H1 (cell line): ENCODE measurements around the gene MIP. TPM values are rescaled to one million over a fixed set of nuclear protein-coding genes. Genes with fewer than 3 reads are reported as not detected.
A peak's percentile ranks its signal among the peaks of the same experiment; 100 is the strongest.

Experiments
- SP1 ChIP-seq: IDR thresholded peaks from 2 replicates; pipeline ENCODE4 v1.6.1; 2011; ENCODE audit warnings: low read depth, low read length
- polyA plus RNA-seq, 7 experiments: library from polyadenylated mRNA; depleted of rRNA in 3 of 7; stranded (reverse) in 5 of 7; unstranded in 2 of 7; fragments of >200 nt in 5 of 7; fragments of 200-250 nt in 2 of 7; gene quantifications; 1 replicate in 5 of 7; 2 replicates in 1 of 7; 4 replicates in 1 of 7; pipeline versions ENCODE4 v1.2.1 to v1.2.3, GENCODE V29; 2011 to 2013; ENCODE audit warnings: missing spikeins in 2 of 7, mixed read lengths in 2 of 7
- total RNA-seq: library from RNA; stranded (reverse); fragmentation: NEBNext Ultra II Directional; extraction: Animal tissue kit (Norgen Biotek cat#: 25700); gene quantifications from 2 replicates; pipeline ENCODE4 v1.2.1, GENCODE V29; 2021

MIP gene
- total and polyA plus RNA-seq, 2 of the 8 experiments (the other 6 are each of a cell fraction or from before 2014, with no cell fraction given) = 0.05 TPM; not detected in 1

- TF ChIP-seq SP1 = 0 out of 2 replicates have a peak, but pooled peaks have one; percentile 30
These were observed 8.1 kb upstream of the MIP start (continued) for GRCh38 chr12:56462565-56462964.
